T-helper 9 cell (primary cell): Measurements from ENCODE around the gene FIGN.

Experiments
- DNase-seq: peaks from one replicate; pipeline ENCODE4 v3.0.0-alpha.2; 2020

Gene FIGN

DNA sequence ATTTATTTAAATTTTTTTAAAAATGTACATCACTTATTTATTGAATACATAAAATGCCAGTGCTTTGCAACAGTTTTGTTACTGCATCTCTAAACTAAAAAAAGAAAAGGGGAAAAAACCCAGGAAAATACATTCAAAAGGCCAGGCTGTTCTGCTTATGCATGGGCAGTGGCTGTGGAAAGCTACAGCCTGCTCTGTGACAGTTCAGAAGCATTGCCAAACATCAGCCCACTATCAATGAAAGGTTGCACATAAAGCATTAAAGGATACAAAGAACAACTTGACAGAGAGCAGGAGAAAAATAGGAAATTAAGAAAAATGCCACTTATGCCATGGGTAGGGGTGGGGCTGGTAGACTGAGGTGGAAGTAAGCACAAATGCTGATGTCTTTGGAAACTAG is 128.2 kb downstream of the FIGN start:
- DNase-seq, result no peak

DNA sequence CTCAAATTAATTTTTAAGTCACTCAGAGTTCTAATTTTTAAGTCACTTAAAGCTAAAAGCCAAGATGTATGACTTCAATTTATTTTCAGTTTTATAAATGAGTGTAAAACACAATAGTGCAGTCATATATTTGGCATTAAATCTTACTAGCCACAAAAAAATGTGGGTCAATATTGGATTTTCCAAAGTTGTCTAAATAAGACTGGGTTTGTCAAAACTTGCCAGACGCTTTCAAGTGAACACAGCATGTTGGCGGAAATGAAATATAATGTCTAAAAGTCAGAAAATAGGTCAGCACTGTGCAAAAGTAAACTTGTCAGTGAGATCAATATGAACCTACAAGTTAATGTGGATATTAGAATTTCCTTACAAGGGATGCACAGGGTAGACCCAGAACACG is 128.9 kb downstream of the FIGN start:
- DNase-seq, result no peak

- no peak for DNase-seq
Observed at GRCh38 chr2:163605779-163606178, 130.0 kb downstream of the FIGN start.

- DNase-seq, result no peak
Observed at GRCh38 chr2:163604941-163605555, 130.8 kb downstream of the FIGN start.

- no peak for DNase-seq
Observed at GRCh38 chr2:163602196-163602595, 133.6 kb downstream of the FIGN start.

DNA sequence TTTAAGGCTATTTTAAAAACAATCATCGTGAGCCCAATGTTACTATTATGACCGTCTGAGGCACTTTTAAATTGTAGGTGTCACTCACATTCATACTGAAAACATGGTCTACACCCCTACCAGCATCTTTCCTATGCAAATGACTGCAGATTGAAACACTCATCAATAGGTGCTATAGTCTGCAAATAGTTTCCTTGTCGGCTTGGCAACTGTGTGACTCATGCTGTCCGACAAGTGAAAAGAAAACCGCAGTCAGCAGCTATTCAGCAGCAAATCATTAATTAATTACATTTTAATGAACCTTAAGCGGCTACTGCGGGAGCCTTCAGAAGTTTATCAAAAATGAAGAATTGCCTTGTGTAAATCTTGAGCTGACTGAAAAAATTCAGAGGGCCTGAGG is 134.4 kb downstream of the FIGN start:
- DNase-seq, result no peak

DNA sequence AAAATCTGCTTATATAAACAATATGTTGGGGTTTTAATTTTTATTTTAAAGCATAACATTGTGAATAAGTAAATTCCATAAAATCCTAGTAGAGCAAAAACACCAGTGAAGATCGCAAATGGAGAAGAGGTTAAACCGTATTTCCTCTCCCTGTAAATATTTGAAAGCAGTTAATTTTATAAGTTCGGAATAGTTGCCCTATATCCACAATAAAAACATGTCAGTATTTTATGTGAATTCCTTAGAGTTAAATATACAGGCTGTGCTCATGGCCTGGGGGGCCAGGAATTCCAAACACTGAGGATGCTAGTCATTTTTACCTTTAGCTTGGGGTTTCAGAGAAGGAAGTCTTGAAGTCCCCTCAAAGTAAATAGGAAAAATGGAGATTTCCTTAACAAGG is 135.0 kb downstream of the FIGN start:
- DNase-seq, result no peak

DNA sequence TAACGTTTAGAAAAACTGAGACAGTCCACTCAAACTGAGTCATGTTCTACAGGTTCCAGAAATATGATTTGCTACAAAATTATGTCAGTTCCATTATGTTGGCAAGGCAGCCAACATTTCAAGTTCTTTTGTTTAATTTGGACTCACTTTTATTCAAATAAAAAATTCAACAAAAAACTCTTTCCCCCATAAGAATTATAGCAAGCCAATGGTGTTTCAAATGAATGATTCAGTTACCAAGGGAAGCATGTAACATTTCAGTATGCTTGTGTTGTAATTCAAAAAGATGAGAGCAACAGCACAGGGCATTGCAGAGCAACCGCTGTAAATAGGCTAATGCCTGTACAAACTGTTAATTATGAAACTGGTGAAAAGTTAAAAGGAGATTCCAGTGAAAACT is 140.8 kb downstream of the FIGN start:
- no peak for DNase-seq

- no peak for DNase-seq
Observed at GRCh38 chr2:163594497-163594896, 141.3 kb downstream of the FIGN start.

DNA sequence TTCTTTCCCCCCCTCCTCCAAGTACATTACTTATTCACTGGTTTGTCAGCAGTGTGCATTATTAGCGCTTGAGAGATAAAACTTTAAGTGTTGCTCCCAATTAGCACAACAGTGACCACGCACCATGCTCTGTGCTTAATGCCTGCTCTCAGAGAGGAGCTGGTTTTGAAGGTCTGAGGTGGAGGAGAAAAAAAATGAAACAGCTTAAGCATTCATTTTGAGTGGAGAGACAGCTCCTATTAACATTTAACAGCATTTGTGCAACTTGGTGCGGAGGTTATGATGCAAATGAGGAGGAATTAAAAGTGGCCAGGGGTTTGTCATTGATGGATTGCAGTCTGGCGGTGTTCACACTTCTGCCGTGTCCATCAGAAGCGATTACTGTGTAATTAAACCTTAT is 141.8 kb downstream of the FIGN start:
- no peak for DNase-seq

- no peak for DNase-seq
Observed at GRCh38 chr2:163592954-163593622, 142.7 kb downstream of the FIGN start.

GRCh38 chr2:163591461-163591860 is 144.3 kb downstream of the FIGN start:
- DNase-seq, result no peak

- DNase-seq, result no peak
Observed at GRCh38 chr2:163580757-163581156, 155.1 kb downstream of the FIGN start.

DNA sequence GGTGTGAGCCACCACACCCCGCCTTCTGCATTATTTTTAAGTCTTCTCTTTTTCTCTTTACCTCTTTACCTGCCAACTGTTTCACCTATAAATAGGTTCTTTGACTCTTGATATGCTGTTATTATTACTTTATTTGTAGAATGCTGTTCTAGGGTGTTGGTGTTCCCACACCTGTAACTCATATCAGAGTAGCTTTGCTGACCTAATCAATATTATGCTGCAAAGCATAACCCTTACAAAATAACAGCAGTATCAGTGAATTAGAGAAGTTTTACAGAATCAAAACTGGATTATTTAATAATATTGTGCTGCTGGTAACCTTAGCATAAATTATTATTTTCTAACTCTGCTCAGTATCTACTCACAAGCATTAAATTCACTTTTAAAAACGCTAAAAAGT is 161.5 kb downstream of the FIGN start:
- DNase-seq, result no peak

- DNase-seq, result no peak
Observed at GRCh38 chr2:163573652-163574051, 162.2 kb downstream of the FIGN start.

GRCh38 chr2:163572850-163573249 is 163.0 kb downstream of the FIGN start:
- no peak for DNase-seq

DNA sequence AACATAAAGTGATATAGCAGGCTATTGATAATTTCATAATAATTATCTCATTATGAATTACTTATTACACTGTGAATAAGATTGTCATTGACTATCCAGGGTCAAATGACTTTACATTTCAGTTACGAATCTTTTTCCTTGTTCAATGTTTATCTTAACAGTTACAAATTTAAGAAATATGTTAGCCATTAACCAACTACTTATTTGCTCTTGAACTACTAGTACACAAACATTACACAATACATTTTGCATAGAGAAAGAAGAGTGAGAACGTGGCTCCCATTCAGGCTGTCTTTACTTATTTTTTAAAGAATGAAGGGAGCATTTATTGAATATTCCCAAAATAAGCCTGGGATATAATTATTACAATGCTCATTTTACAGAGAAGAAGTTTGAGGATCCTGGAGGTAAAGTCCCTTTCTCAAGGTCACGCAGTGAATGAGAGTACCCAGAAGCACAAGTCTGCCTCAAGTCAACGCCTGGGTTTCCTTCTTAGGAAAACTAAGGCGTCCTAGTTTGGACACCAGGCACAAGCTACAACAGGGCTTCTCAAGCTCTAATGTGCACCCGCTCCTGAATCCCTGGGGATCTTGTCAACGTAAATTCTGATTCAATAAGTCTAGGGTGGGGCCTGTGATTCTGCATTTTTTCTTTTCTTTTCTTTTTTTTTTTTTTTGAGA is 164.2 kb downstream of the FIGN start:
- DNase-seq, result no peak

DNA sequence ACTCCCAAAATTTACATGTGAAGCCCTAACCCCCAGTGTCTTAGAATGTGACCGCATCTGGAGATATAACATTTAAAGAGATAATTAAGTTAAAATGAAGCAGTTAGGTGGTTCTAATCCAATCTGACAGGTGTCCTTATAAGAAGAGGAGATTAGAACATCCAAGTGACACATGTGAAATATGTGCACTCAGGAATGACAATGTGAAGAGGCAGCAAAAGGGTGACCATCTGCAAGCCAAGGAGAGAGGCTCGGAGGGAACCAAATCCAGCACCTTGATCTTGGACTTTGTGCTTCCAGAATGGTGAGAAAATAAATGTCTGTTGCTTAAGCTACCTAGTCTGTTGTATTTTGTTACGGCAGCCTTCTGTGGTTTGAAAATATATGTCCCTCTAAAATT is 165.4 kb downstream of the FIGN start:
- no peak for DNase-seq

GRCh38 chr2:163565192-163565591 is 170.6 kb downstream of the FIGN start:
- no peak for DNase-seq

DNA sequence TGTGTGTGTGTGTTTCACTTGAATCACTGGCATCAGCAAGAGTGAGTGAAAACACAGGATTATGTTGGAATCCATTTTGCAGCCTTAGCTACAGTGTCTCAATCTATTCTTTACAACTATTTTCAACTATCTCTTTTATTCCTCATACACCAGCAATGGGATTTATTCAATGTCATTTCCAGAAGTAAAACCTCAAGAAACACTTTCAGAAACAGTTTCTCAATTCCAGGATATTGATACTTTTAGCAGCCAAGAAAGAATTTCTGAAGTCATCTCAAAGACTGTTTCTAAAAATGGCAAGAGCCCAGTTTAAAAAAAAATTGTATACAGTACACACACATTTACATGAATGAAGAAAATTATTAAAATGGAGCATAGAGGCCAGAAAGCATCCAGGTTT is 171.6 kb downstream of the FIGN start:
- no peak for DNase-seq

GRCh38 chr2:163563336-163563735 is 172.5 kb downstream of the FIGN start:
- DNase-seq, result no peak

- no peak for DNase-seq
Observed at GRCh38 chr2:163558251-163559021, 177.4 kb downstream of the FIGN start.

GRCh38 chr2:163556511-163556910 is 179.3 kb downstream of the FIGN start:
- no peak for DNase-seq

- DNase-seq, result no peak
Observed at GRCh38 chr2:163554864-163555263, 180.9 kb downstream of the FIGN start.
